ENCODE measurements around the gene SDC4. TPM values are rescaled to one million over a fixed set of nuclear protein-coding genes. Genes with fewer than 3 reads are reported as not detected.
A peak's percentile ranks its signal among the peaks of the same experiment; 100 is the strongest.

Gene SDC4
- total RNA-seq, 3 donors from 2014 or later: 114 to 145 (median 122) TPM

- H3K4me1 ChIP-seq (ENCODE audit: low read depth): peaks cover 69% of the 10 kb centered on the region
- no peak overlapping the region for H3K4me3 ChIP-seq
- DNase-seq (peak in 2 of 3 donors; percentile 55 to 76), ATAC-seq (peak; percentile 47)
- H3K9me3 ChIP-seq: no peaks in the 10 kb centered on the region
- no peaks in the 10 kb centered on the region for H3K36me3 ChIP-seq (ENCODE audit: low read depth)
- intact Hi-C loops (cut with DNase I, micrococcal nuclease): no loop called here
- TF ChIP-seq CTCF (IDR thresholded peaks at IDR 0.05): no peak
Observed at GRCh38 chr20:45343532-45344167, 4.6 kb downstream of the SDC4 start.

GRCh38 chr20:45342855-45343531 is 5.2 kb downstream of the SDC4 start:
- ATAC-seq: peak; percentile 51
- no peak for TF ChIP-seq CTCF (IDR thresholded peaks at IDR 0.05)
- no peaks in the 10 kb centered on the region for H3K36me3 ChIP-seq (ENCODE audit: low read depth)

GRCh38 chr20:45341939-45342854 is 6.0 kb downstream of the SDC4 start:
- peak; percentile 11 for ATAC-seq
- Histone ChIP-seq H3K36me3 (ENCODE audit: low read depth) (no peaks in the 10 kb centered on the region), H3K4me1 (ENCODE audit: low read depth) (peaks cover 82% of the 10 kb centered on the region)

More at GRCh38 chr20:45342855-45343531, 5.2 kb downstream of the SDC4 start:
- no peaks in the 10 kb centered on the region for H3K9me3 ChIP-seq
- H3K4me1 ChIP-seq (ENCODE audit: low read depth): peaks cover 74% of the 10 kb centered on the region
- H3K4me3 ChIP-seq: no peak overlapping the region
- DNase-seq: peak; percentile 70 to 74 (median 73)
- intact Hi-C loops (cut with DNase I, micrococcal nuclease): no loop called here

GRCh38 chr20:45341579-45341938 is 6.7 kb downstream of the SDC4 start:
- H3K4me3 ChIP-seq: no peak overlapping the region
- no peaks in the 10 kb centered on the region for H3K9me3 ChIP-seq
- intact Hi-C loops (cut with DNase I, micrococcal nuclease): no loop called here
- ATAC-seq (no peak), DNase-seq (peak in 1 of 3 donors; percentile 42)
- peaks cover 87% of the 10 kb centered on the region for H3K4me1 ChIP-seq (ENCODE audit: low read depth)
- H3K36me3 ChIP-seq (ENCODE audit: low read depth): no peaks in the 10 kb centered on the region
- no peak for TF ChIP-seq CTCF (IDR thresholded peaks at IDR 0.05)

More at GRCh38 chr20:45341939-45342854, 6.0 kb downstream of the SDC4 start:
- H3K9me3 ChIP-seq: no peaks in the 10 kb centered on the region
- peak; percentile 58 to 73 (median 71) for DNase-seq
- H3K4me3 ChIP-seq: no peak overlapping the region
- intact Hi-C loops (cut with DNase I, micrococcal nuclease): no loop called here
- no peak for TF ChIP-seq CTCF (IDR thresholded peaks at IDR 0.05)

- Histone ChIP-seq H3K36me3 (ENCODE audit: low read depth) (no peaks in the 10 kb centered on the region), H3K4me1 (ENCODE audit: low read depth) (peaks cover 89% of the 10 kb centered on the region), H3K4me3 (no peak overlapping the region), H3K9me3 (no peaks in the 10 kb centered on the region)
- no peak for DNase-seq
- no peak for TF ChIP-seq CTCF (IDR thresholded peaks at IDR 0.05)
- intact Hi-C loops (cut with DNase I, micrococcal nuclease): no loop called here
- no peak for ATAC-seq
Observed at GRCh38 chr20:45340951-45341350, 7.3 kb downstream of the SDC4 start.

Measured in mucosa of descending colon (tissue), 3 donors.